Tibial nerve (tissue), 4 donors: ENCODE measurements around the gene BOD1L1. TPM values are rescaled to one million over a fixed set of nuclear protein-coding genes. Genes with fewer than 3 reads are reported as not detected.

Experiments
- DNase-seq, 2 donors: peaks; one replicate each; pipeline ENCODE4 v3.0.0-alpha.2; 2019; ENCODE audit warnings: low spot score in 2 of 2
- H3K27ac ChIP-seq, 4 donors: fragments of 200-600 bp; sonication (generic) in 3 of 4; one replicate each; pipeline ENCODE4 v1.5.1; 2017 to 2019; ENCODE audit warnings: mild to moderate bottlenecking in 1 of 4
- H3K27me3 ChIP-seq, 2 donors: fragments of 200-600 bp; sonication (generic) in 1 of 2; one replicate each; pipeline versions ENCODE4 v1.5.1 to v1.6.0; 2017 to 2019
- H3K36me3 ChIP-seq, 3 donors: fragments of 200-600 bp; sonication (generic); one replicate each; pipeline ENCODE4 v1.5.1; 2018 to 2019
- H3K4me1 ChIP-seq, 4 donors: fragments of 200-600 bp; sonication (generic) in 3 of 4; one replicate each; pipeline ENCODE4 v1.5.1; 2017 to 2019
- H3K4me3 ChIP-seq, 4 donors: fragments of 200-600 bp; sonication (generic) in 3 of 4; one replicate each; pipeline ENCODE4 v1.5.1; 2017 to 2019; ENCODE audit warnings: mild to moderate bottlenecking in 1 of 4, moderate library complexity in 1 of 4
- H3K9me3 ChIP-seq, 4 donors: fragments of 200-600 bp; sonication (generic) in 3 of 4; one replicate each; pipeline ENCODE4 v1.5.1; 2017 to 2019
- CTCF ChIP-seq, 5 experiments: fragments of 200-600 bp in 3 of 5; fragments of 450-650 bp in 2 of 5; sonication (generic) in 3 of 5; IDR thresholded peaks; one replicate each; pipeline ENCODE4 v1.5.1; 2016 to 2019; ENCODE audit warnings: antibody characterized with exemption in 5 of 5, mild to moderate bottlenecking in 3 of 5, moderate library complexity in 2 of 5
- EP300 ChIP-seq, 2 donors: sonication (generic); formaldehyde crosslinking; IDR thresholded peaks; one replicate each; pipeline ENCODE4 v1.6.1; 2017; ENCODE audit warnings: antibody characterized with exemption in 2 of 2, mild to moderate bottlenecking in 1 of 2
- POLR2A ChIP-seq, 2 donors: fragments of 450-650 bp; IDR thresholded peaks; one replicate each; pipeline ENCODE4 v1.6.1; 2017; ENCODE audit warnings: antibody characterized with exemption in 2 of 2, mild to moderate bottlenecking in 2 of 2, moderate library complexity in 2 of 2
- WGBS, 2 donors: methylation state at CpG; one replicate each; pipeline ENCODE4 v1.1.5; 2018; 5-methylcytosine and 5-hydroxymethylcytosine counted together
- total RNA-seq, 4 donors: library from RNA; depleted of rRNA; stranded (reverse); fragments of >200 nt; gene quantifications; one replicate each; pipeline ENCODE4 v1.1.0, GENCODE V29; 2016

The BOD1L1 gene
- total RNA-seq, 4 donors from 2014 or later: 41.5 to 53.8 (median 47.8) TPM

GRCh38 chr4:13597604-13598003, 29.9 kb downstream of the BOD1L1 start:
- H3K27ac ChIP-seq: no peak overlapping the region
- DNase-seq: no peak
- H3K4me3 ChIP-seq: no peak overlapping the region
- no peaks in the 10 kb centered on the region for H3K9me3 ChIP-seq
- no peaks in the 10 kb centered on the region for H3K4me1 ChIP-seq
- TF ChIP-seq EP300 (IDR thresholded peaks at IDR 0.05) (no peak), CTCF (IDR thresholded peaks at IDR 0.05) (no peak), POLR2A (IDR thresholded peaks at IDR 0.05) (no peak)
- peaks cover 0 to 89% (median 0%) of the 10 kb centered on the region in 3 donors for H3K36me3 ChIP-seq
- H3K27me3 ChIP-seq: no peaks in the 10 kb centered on the region

GRCh38 chr4:13597141-13597540, 30.4 kb downstream of the BOD1L1 start:
- Histone ChIP-seq H3K4me3 (no peak overlapping the region), H3K4me1 (no peaks in the 10 kb centered on the region), H3K27me3 (no peaks in the 10 kb centered on the region), H3K36me3 (peaks cover 0 to 89% (median 0%) of the 10 kb centered on the region in 3 donors), H3K9me3 (no peaks in the 10 kb centered on the region), H3K27ac (no peak overlapping the region)
- DNase-seq: no peak
- TF ChIP-seq CTCF (IDR thresholded peaks at IDR 0.05): no peak
- no peak for TF ChIP-seq POLR2A (IDR thresholded peaks at IDR 0.05)
- no peak for TF ChIP-seq EP300 (IDR thresholded peaks at IDR 0.05)

GRCh38 chr4:13592220-13592619, 35.3 kb downstream of the BOD1L1 start:
- H3K4me1 ChIP-seq: no peaks in the 10 kb centered on the region
- peaks cover 0 to 88% (median 4%) of the 10 kb centered on the region in 3 donors for H3K36me3 ChIP-seq
- no peaks in the 10 kb centered on the region for H3K9me3 ChIP-seq
- no peaks in the 10 kb centered on the region for H3K27me3 ChIP-seq
- 92 to 94% methylated on average over 4 of the region's 4 CpGs for WGBS, 2 donors
- no peak for DNase-seq
- H3K27ac ChIP-seq: no peak overlapping the region
- no peak for TF ChIP-seq CTCF (IDR thresholded peaks at IDR 0.05)
- no peak for TF ChIP-seq EP300 (IDR thresholded peaks at IDR 0.05)
- TF ChIP-seq POLR2A (IDR thresholded peaks at IDR 0.05): no peak
- no peak overlapping the region for H3K4me3 ChIP-seq

- H3K27ac ChIP-seq: no peak overlapping the region
- no peaks in the 10 kb centered on the region for H3K27me3 ChIP-seq
- no peak for TF ChIP-seq POLR2A (IDR thresholded peaks at IDR 0.05)
- TF ChIP-seq CTCF (IDR thresholded peaks at IDR 0.05): no peak
- TF ChIP-seq EP300 (IDR thresholded peaks at IDR 0.05): no peak
- no peak for DNase-seq
- WGBS, 2 donors: 62 to 80% methylated on average over 2 of the region's 2 CpGs
- H3K4me1 ChIP-seq: no peaks in the 10 kb centered on the region
- H3K9me3 ChIP-seq: no peaks in the 10 kb centered on the region
- no peak overlapping the region for H3K4me3 ChIP-seq
- H3K36me3 ChIP-seq: peaks cover 0 to 86% (median 6%) of the 10 kb centered on the region in 3 donors
Measured at GRCh38 chr4:13590766-13591165, 36.8 kb downstream of the BOD1L1 start.

GRCh38 chr4:13588954-13589353, 38.6 kb downstream of the BOD1L1 start:
- Histone ChIP-seq H3K27me3 (no peaks in the 10 kb centered on the region), H3K9me3 (no peaks in the 10 kb centered on the region), H3K27ac (no peak overlapping the region), H3K4me3 (no peak overlapping the region), H3K36me3 (peaks cover 0 to 86% (median 6%) of the 10 kb centered on the region in 3 donors), H3K4me1 (no peaks in the 10 kb centered on the region)
- TF ChIP-seq EP300 (IDR thresholded peaks at IDR 0.05) (no peak), POLR2A (IDR thresholded peaks at IDR 0.05) (no peak), CTCF (IDR thresholded peaks at IDR 0.05) (no peak)
- no peak for DNase-seq
